Caco-2 (cell line): ENCODE data around the gene CIDEB. TPM values are rescaled to one million over a fixed set of nuclear protein-coding genes. Genes with fewer than 3 reads are reported as not detected.

Source experiments
- BruUV-seq: library from RNA; stranded (reverse); fragments of 400-500 nt; replicated peaks from 2 replicates; lab custom pipeline; 2021; lab: Mats Ljungman, UMichigan
- CTCF ChIA-PET: fragments of 300-600 bp; sonication (Branson Sonifier 250); formaldehyde crosslinking; loops from one replicate; lab custom pipeline; 2022; ENCODE audit warnings: antibody characterized with exemption; lab: Charles Lee
- POLR2A ChIA-PET: fragments of 300-600 bp; sonication (Branson Sonifier 250); formaldehyde crosslinking; loops from one replicate; lab custom pipeline; 2022; ENCODE audit warnings: antibody characterized with exemption; lab: Charles Lee
- DNase-seq, 2 experiments: peaks; one replicate each; pipeline versions ENCODE4 v3.0.0 to v3.0.0-alpha.2; 2020 to 2022
- H3K27me3 ChIP-seq: replicated peaks from 2 replicates; pipeline ENCODE4 v1.6.0; 2011; ENCODE audit warnings: low read length; ENCODE audit not compliant: control insufficient read depth, insufficient read depth
- H3K36me3 ChIP-seq: 2 replicates; pipeline ENCODE4 v1.5.1; 2011; ENCODE audit warnings: low read length; ENCODE audit not compliant: control insufficient read depth, insufficient read depth
- H3K4me1 ChIP-seq: fragments of 250-450 bp; sonication (Bioruptor Pico); 2 replicates; pipeline ENCODE4 v1.5.1; 2020; ENCODE audit warnings: mild to moderate bottlenecking
- H3K4me3 ChIP-seq: 2 replicates; pipeline ENCODE4 v1.5.1; 2011; ENCODE audit warnings: low read depth, mild to moderate bottlenecking, control low read depth, low read length
- H3K9me3 ChIP-seq: fragments of 250-450 bp; sonication (Bioruptor Pico); 2 replicates; pipeline ENCODE4 v1.5.1; 2020; ENCODE audit warnings: mild to moderate bottlenecking, moderate library complexity
- H3K27ac Mint-ChIP-seq: one replicate; pipeline ENCODE4 v1.8.0; 2022; ENCODE audit warnings: mixed read lengths; ENCODE audit not compliant: unreplicated experiment
- H3K27me3 Mint-ChIP-seq: one replicate; pipeline ENCODE4 v1.8.0; 2022; ENCODE audit warnings: mixed read lengths; ENCODE audit not compliant: insufficient read depth, unreplicated experiment
- H3K36me3 Mint-ChIP-seq: one replicate; pipeline ENCODE4 v1.8.0; 2022; ENCODE audit warnings: mild to moderate bottlenecking, mixed read lengths; ENCODE audit not compliant: insufficient read depth, unreplicated experiment
- H3K4me1 Mint-ChIP-seq: one replicate; pipeline ENCODE4 v1.8.0; 2022; ENCODE audit warnings: low read depth, mixed read lengths; ENCODE audit not compliant: unreplicated experiment
- H3K4me3 Mint-ChIP-seq: one replicate; pipeline ENCODE4 v1.8.0; 2022; ENCODE audit warnings: mild to moderate bottlenecking, moderate library complexity, mixed read lengths; ENCODE audit not compliant: unreplicated experiment
- H3K9me3 Mint-ChIP-seq: one replicate; pipeline ENCODE4 v1.8.0; 2022; ENCODE audit warnings: mixed read lengths; ENCODE audit not compliant: unreplicated experiment
- intact Hi-C: fragments of 100-400 bp; cut with micrococcal nuclease; formaldehyde crosslinking; loops from one replicate; pipeline ENCODE4 v1.10.0; 2022; ENCODE audit not compliant: unreplicated experiment
- total RNA-seq: library from RNA; stranded (reverse); gene quantifications from 2 replicates; pipeline ENCODE4 v1.2.3, GENCODE V29; 2022
- TF ChIP-seq, protein P1 (sequence below), 2 experiments: fragments of 200-600 bp in 1 of 2; IDR thresholded peaks; 1 replicate in 1 of 2; 2 replicates in 1 of 2; pipeline versions ENCODE4 v1.5.1 to v1.8.0; 2011 to 2022; ENCODE audit warnings: antibody characterized with exemption in 1 of 2, control low read depth in 1 of 2, inconsistent platforms in 1 of 2, low read depth in 1 of 2, low read length in 1 of 2, mild to moderate bottlenecking in 1 of 2, moderate library complexity in 1 of 2; ENCODE audit not compliant: insufficient read depth in 1 of 2, severe bottlenecking in 1 of 2, unreplicated experiment in 1 of 2

Gene CIDEB
- total RNA-seq, 1 experiment from 2014 or later = 7.2 TPM

DNA sequence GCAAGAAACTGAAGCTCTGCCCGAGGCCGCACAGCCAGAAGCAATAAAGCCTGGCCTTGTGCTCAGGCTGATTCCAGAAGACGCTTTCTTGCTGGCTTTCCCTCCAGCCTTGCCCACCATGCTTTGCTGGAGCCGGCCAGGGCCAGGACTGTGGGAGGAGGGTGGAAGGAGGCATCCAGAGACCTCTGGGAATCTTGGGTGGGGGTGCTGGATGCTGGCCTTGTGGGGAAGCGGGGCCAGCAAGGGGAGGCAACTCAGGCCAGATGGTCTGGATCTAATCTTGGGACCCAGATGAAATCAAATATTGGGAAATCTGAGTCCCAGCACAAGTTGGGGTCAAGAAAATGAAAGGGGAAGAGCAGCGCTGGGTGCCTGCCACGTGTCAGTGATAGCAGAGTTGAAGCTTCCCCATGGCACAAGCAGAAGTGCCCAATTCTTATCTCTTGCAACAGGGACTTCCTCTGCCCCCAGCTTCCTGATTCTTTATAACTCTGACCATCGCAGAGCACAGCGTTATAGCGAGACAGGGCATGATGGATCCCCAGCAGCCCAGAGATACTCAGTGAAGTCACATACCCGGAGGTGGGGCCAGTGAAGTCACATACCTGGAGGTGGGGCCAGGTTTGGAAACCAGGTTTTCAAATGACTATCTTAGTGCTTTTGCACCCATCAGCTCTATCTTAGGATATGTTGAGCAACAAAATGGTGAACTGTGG is 30.0 kb downstream of the CIDEB start:
- Histone ChIP-seq H3K27me3 (no peaks in the 10 kb centered on the region), H3K4me1 (no peaks in the 10 kb centered on the region; the same call in 1 of the 2 replicates), H3K9me3 (no peaks in the 10 kb centered on the region), H3K36me3 (no peaks in the 10 kb centered on the region), H3K4me3 (no peak overlapping the region)
- intact Hi-C loops = no loop called here
- ChIA-PET CTCF (no interaction called here), POLR2A (no interaction called here)
- no peak for DNase-seq
- H3K4me1 Mint-ChIP-seq = no peaks in the 10 kb centered on the region
- H3K27me3 Mint-ChIP-seq = no peaks in the 10 kb centered on the region
- no peaks in the 10 kb centered on the region for H3K9me3 Mint-ChIP-seq
- TF ChIP-seq, protein P1, sequence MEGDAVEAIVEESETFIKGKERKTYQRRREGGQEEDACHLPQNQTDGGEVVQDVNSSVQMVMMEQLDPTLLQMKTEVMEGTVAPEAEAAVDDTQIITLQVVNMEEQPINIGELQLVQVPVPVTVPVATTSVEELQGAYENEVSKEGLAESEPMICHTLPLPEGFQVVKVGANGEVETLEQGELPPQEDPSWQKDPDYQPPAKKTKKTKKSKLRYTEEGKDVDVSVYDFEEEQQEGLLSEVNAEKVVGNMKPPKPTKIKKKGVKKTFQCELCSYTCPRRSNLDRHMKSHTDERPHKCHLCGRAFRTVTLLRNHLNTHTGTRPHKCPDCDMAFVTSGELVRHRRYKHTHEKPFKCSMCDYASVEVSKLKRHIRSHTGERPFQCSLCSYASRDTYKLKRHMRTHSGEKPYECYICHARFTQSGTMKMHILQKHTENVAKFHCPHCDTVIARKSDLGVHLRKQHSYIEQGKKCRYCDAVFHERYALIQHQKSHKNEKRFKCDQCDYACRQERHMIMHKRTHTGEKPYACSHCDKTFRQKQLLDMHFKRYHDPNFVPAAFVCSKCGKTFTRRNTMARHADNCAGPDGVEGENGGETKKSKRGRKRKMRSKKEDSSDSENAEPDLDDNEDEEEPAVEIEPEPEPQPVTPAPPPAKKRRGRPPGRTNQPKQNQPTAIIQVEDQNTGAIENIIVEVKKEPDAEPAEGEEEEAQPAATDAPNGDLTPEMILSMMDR (IDR thresholded peaks at IDR 0.05; ENCODE audit: insufficient read depth in 1 of 2, low read depth in 1 of 2, low read length in 1 of 2, severe bottlenecking in 1 of 2, unreplicated experiment in 1 of 2) = no peak
- no TSS peak for BruUV-seq
- no peak overlapping the region for H3K27ac Mint-ChIP-seq
- H3K4me3 Mint-ChIP-seq = no peak overlapping the region
- no peaks in the 10 kb centered on the region for H3K36me3 Mint-ChIP-seq

DNA sequence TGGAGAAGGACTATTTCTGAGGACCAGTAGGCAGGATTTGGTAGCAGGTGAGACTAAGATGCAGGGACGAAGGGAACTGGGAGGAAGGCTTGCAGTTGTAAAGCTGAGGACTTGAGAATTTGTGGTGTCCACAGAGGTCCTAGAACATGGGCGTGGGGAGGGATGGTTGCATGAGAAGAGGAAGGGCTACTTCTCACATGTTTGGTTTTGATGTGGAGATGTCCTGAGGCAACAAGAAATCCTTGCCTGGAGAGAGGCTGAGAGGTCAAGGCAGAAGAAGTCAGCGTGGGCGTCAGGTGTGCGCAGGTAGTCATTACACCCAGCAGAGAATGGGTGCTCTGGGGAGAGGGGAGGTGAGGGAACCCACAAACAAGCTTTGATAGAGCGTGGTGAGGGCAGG is 30.7 kb downstream of the CIDEB start:
- no peak for DNase-seq
- no peak overlapping the region for H3K4me3 ChIP-seq
- Mint-ChIP-seq H3K4me3 (no peak overlapping the region), H3K27me3 (no peaks in the 10 kb centered on the region), H3K4me1 (peaks cover 6% of the 10 kb centered on the region), H3K36me3 (no peaks in the 10 kb centered on the region), H3K27ac (no peak overlapping the region), H3K9me3 (no peaks in the 10 kb centered on the region)
- CTCF ChIA-PET = no interaction called here
- no peaks in the 10 kb centered on the region for H3K9me3 ChIP-seq
- peaks cover 2% of the 10 kb centered on the region for H3K4me1 ChIP-seq
- TF ChIP-seq, protein P1 (IDR thresholded peaks at IDR 0.05; ENCODE audit: insufficient read depth in 1 of 2, low read depth in 1 of 2, low read length in 1 of 2, severe bottlenecking in 1 of 2, unreplicated experiment in 1 of 2) = no peak
- no peaks in the 10 kb centered on the region for H3K36me3 ChIP-seq
- no TSS peak for BruUV-seq
- H3K27me3 ChIP-seq = no peaks in the 10 kb centered on the region
- POLR2A ChIA-PET = no interaction called here
- intact Hi-C loops = no loop called here

DNA sequence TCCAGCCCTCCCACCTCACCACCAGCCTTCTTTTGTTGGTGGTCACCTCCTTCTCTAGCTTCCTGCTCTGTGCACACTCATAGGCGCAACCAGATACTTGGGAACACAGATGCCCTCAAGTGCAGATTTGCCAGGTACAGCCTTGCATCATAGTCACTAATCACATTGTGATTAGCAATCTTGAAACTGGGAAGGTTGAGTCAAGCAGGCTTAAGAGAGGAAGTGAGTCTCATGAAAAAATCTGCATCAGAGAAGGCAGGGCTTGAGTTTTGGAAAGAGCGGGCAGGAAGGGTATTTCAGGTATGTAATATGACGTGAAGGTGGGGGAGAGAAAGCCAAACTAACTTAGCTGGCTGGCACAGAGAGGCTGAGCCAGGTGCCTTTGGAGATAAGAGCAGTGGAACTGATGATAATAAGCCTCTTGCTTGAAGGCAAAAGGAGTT is 33.7 kb downstream of the CIDEB start:
- Histone ChIP-seq H3K27me3 (no peaks in the 10 kb centered on the region), H3K4me1 (peaks cover 5% of the 10 kb centered on the region), H3K4me3 (no peak overlapping the region), H3K36me3 (no peaks in the 10 kb centered on the region), H3K9me3 (no peaks in the 10 kb centered on the region)
- BruUV-seq = no TSS peak
- CTCF ChIA-PET = interaction anchor here (0.7 kb wide), 1 partner anchor 85 kb away, joined by 9 read pairs; no protein-coding TSS in a partner anchor
- Mint-ChIP-seq H3K27ac (no peak overlapping the region), H3K4me1 (peaks cover 11% of the 10 kb centered on the region), H3K36me3 (no peaks in the 10 kb centered on the region), H3K9me3 (no peaks in the 10 kb centered on the region), H3K4me3 (no peak overlapping the region), H3K27me3 (no peaks in the 10 kb centered on the region)
- TF ChIP-seq, protein P1 (IDR thresholded peaks at IDR 0.05; ENCODE audit: insufficient read depth in 1 of 2, low read depth in 1 of 2, low read length in 1 of 2, severe bottlenecking in 1 of 2, unreplicated experiment in 1 of 2) = no peak
- POLR2A ChIA-PET = no interaction called here
- intact Hi-C loops = no loop called here
- no peak for DNase-seq
